Measurements from ENCODE around the gene DEPDC4.
"Not testable (repeated sequence)": the region's sequence is repeated elsewhere in the genome, so short reads cannot be mapped to it uniquely, and the experiment has no call there.

DEPDC4 gene
- total RNA-seq = 0 to 0.61 reads per million in 2 donors

- peak; percentile 84 to 93 (median 89) for DNase-seq
Measured at GRCh38 chr12:100266835-100267602, at the start of gene DEPDC4, which contains the start of gene SCYL2. Gene DEPDC4, minus strand, starts transcription at chr12:100267079. Its CDS starts 3 bp downstream, at chr12:100267076. Gene SCYL2, plus strand, starts transcription at chr12:100267177. Its CDS starts 15,794 bp downstream, at chr12:100282971.

DNA sequence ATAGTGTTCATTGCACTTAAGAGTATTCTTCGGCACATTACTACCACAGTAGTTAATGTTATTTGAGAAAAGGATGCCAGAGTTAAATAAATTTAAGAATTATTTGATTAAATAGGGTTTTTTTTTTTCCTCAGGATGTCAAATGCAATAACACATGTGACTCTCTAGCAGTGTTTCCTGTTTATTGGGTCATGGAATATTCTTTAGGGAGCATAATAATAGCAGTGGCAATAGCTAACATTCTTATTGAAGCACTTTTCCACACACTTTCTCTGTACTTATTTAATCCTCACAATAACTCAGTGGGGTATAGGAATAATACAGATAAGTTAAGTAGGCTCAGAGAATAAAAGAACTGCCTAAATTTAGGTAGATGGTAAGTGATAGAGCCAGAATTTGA, 44.4 kb upstream of the DEPDC4 start:
- DNase-seq = no peak

DNA sequence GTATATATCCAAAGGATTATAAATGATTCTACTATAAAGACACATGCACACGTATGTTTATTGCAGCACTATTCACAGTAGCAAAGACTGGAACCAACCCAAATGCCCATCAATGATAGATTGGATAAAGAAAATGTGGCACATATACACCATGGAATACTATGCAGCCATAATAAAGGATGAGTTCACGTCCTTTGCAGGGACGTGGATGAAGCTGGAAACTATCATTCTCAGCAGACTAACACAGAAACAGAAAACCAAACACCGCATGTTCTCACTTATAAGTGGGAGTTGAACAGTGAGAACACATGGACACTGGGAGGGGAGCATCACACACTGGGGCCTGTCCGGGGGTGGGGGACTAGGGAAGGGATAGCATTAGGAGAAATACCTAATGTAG, 41.3 kb upstream of the DEPDC4 start:
- not testable (repeated sequence) for DNase-seq

DNA sequence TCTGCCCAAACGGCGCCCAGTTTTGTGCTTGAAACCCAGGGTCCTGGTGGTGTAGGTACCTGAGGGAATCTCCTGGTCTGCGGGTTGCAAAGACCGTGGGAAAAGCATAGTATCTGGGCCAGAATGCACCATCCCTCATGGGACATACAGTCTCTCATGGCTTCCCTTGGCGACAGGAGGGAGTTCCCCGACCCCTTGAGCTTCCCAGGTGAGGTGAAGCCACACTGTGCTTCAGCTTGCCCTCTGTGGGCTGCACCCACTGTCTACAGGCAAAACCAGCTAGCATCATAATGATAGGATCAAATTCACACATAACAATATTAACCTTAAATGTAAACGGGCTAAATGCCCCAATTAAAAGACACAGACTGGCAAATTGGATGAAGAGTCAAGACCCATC, 37.5 kb upstream of the DEPDC4 start:
- DNase-seq = not testable (repeated sequence)

- DNase-seq = peak in 1 of 5 experiments; percentile 19
Measured at GRCh38 chr12:100303831-100304230, 37.0 kb upstream of the DEPDC4 start.

DNA sequence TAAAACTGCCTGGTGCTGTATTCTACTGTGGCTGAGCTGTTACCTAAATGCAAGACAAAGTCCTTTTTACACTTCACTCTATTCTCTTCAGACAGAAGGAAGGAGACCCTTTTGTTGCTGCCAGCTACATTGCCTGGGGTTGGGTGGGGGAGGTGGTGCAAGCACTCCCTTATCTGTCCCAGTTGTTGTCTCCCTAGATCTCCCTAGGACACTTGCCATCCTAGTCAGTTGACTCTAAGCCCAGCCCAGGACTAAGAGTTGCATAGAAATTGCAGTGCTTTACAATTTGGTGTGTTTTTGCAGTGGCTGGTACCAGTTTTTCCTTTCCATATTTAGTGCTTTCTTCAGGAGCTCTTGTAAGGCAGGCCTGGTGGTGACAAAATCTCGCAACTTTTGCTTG, 35.2 kb upstream of the DEPDC4 start:
- DNase-seq = no peak

DNA sequence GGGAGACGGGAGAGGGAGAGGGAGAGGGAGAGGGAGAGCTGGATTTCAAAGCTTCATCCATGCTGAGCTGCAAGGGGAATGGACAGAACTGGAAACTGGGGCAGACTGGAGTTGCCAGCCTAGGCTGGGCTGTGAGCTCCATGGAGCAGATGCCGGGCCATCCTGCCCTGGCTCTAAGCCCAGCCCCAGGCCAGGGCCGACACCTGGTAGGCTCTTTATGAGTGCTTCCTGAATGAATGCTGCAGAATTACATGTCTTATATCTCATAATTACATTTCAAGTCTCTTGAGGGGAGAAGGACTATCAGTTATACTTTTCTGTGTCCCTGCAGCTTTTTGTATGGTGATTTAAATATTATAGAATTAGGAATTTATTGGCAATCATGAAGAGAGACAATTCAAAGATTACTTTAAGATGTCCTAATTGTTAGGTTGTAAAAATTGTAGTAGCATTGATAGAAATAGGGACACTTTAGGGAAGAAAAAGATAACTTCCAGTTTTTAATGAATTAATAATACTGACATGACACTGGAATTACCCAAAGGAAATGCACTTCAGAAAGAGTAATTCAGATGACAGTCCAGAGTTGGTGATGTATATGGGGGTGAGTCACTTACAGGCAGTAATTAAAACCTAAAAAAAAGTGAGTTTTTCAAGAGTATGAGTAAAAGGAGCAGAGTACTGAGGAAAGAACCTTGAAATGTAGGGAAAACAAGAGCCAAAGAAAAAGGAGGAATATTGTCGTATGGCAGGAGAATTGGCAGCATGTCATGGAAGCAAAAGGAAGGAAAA, 29.1 kb upstream of the DEPDC4 start:
- DNase-seq = no peak

- DNase-seq = not testable (repeated sequence)
Measured at GRCh38 chr12:100294366-100294765, 27.5 kb upstream of the DEPDC4 start.

GRCh38 chr12:100293017-100293416, 26.1 kb upstream of the DEPDC4 start:
- DNase-seq = no peak

- no peak for DNase-seq
Measured at GRCh38 chr12:100290016-100290415, 23.1 kb upstream of the DEPDC4 start.

DNA sequence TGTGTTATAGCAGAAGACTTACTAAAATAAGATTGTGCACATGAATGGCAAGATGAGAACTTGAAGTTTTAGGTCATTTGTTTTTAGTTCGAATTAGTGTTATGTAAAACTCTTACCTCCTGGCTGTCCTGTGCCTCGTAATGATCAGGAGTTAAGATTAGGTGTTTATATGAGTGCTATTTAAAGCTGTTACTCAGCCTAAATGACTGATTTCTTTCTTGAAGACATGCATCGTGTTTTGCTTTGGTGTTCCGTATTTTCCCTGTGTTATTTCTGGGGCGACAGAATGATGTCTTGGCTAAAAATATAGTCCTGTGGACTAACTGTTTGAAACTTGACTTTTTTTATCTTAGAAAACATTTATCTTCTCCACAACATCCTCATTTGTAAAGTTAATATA, 22.2 kb upstream of the DEPDC4 start:
- DNase-seq = no peak

- not testable (repeated sequence) for DNase-seq
Measured at GRCh38 chr12:100284556-100284955, 17.7 kb upstream of the DEPDC4 start.

DNA sequence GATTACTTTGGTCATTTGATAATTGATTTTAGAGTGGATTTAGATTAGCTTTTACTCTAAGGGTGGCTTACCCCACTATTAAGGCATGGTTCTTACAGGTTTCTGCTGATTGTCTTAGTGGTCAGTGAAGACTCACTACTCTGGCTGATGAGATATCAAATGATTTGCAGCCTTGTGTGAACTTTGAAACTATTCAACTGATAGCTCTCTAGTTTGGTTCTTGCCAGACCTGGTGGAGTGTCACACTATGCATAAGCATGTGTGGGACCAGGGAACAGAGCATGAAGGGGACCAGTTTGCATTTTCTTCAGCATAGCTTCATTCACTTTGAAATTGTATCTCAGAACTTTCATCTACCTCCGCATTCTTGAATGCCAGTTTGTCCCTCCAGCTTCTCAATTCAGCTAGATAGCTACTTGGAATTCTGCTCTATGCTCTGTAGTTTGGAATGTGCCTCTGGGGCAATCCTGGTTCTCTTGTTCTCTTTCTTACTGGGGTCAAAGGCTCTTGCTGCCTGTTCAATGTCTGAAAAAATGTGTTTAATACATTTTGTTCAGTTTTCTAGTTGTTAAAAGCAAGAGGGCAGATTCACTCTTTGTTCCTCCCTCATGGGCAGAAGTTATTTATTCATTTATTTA, 12.8 kb upstream of the DEPDC4 start:
- no peak for DNase-seq

DNA sequence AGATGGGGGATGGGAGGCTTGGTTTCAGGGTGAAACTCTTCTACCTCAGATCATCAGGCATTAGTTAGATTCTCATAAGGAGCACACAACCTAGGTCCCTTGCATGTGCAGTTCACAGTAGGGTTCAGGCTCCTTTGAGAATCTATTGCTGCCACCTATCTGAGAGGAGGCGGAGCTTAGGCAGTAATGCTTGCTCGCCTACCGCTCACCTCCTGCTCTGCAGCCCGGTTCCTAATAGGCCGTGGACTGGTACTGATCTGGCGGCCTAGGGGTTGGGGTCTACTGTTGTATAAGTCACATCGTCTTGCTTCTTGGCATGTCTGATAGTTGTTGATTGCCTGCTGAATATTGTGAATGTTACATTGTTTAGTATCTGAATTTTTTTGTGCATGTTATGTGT, 12.3 kb upstream of the DEPDC4 start:
- DNase-seq = no peak

DNA sequence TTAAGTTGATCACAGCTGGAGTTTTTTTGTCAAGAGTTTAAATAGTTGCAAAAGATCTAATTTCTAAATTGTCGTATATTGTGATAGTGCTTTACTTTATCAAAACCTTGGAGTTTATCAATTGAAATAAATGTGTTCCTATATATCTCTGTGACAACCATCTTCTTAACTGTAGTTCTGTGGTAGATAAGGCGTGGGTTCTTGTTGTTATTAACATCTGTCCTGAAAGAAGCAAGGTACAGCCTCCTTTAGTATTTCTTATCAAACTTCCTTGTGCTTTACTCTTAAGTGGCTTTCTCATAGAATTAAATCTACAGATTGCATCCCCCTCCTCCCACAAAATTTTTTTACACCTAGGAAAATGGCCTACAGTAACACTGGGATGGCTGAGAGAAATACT, 7.4 kb upstream of the DEPDC4 start:
- DNase-seq = no peak

DNA sequence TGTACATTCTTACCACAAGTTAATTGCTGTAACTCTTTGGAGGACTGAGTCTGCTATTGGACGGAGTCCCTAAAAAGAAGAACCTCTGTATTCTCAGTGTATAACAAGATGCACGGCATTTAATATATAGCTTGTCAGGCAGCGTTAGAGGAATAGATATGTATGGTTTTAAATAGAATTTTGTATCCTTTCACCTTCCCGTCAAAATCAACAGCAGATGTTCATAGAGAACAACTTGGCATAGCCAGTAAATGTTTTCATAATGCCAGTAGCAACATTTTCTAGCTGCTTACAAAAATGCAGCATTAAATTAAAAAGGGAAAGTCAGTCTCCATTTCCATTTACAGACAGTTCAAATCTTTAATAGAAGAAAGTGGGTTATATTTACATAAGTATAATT, 6.9 kb upstream of the DEPDC4 start:
- no peak for DNase-seq

DNA sequence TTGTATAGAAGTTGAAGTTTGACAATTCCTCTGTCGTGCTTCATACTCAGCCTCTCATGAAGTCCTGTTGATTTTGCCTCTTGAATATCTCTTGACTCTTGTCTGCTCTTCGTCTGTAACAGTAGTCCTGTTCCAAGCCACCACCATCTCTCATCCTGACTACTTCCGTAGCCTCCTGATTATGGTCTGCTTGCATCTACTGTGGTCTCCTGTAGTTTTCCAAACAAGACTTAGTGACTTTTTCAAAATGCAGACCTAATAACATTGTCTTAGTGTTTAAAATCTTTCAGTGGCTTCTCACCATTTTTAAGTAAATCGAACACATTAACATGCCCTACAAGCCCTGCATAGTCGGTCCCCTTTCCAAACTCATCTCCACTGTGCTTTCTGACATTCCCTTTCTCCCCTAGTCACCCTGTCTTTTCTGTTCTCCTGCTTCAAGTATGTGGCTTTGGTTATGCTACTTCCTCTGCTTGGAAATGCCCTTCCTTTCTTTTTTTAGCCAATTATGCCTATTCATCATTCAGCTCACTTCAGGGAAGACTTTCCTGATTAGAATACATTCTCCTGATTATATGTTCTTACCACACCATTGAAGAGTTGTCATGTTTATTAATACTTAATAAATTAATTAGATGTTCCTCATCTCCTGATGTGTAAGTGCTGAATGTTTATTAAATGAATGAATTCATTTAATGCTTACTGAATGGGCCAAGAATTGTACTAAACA, 2.1 kb upstream of the DEPDC4 start:
- no peak for DNase-seq

DNA sequence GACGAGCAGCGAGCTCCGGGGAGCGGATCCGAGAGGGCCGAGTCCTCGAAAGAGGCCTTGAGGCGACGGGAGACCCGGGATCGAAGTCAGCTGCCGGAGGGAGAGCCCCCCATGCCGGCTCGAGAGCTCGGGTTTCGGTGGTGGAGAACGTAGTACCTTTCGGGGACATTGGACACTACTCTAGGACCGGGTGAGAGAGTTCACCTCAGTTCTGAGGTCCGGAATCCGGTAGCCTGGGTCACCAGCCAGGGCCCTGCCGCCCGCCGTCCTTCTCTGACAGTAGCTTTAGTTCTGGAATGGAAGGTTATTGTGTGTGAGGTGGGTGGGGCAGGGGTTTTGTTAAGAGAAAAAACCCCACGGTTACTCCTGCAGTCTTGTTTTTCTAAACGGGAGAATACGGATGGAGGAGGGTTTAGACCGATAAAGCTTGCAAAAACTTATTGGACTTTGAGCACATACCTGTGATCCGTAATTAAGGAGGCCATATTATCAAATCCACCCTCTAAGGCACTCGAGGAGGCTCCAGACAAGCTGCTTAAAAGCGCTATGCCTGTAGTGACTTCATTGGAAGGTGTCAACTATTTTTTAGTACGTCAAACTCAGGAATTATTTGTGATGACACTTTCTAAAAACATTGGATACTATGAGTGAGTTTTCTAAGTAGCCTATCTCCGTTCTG, 863 bp upstream of the DEPDC4 start:
- DNase-seq = peak in 1 of 5 experiments; percentile 42

DNA sequence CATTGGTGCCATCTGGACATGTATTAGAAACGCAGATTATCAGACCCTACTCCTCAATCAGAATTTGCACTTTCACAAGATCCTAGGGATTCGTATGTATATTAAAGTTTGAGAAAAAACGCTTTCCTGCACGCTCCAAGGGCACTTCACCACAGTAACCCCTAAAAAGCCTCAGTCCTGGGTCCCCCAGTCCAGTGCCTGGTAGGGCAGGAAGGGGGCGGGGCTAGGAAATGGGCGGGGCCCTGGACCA, 369 bp downstream of the DEPDC4 start:
- peak in 3 of 5 experiments; percentile 87 to 92 (median 91) for DNase-seq

DNA sequence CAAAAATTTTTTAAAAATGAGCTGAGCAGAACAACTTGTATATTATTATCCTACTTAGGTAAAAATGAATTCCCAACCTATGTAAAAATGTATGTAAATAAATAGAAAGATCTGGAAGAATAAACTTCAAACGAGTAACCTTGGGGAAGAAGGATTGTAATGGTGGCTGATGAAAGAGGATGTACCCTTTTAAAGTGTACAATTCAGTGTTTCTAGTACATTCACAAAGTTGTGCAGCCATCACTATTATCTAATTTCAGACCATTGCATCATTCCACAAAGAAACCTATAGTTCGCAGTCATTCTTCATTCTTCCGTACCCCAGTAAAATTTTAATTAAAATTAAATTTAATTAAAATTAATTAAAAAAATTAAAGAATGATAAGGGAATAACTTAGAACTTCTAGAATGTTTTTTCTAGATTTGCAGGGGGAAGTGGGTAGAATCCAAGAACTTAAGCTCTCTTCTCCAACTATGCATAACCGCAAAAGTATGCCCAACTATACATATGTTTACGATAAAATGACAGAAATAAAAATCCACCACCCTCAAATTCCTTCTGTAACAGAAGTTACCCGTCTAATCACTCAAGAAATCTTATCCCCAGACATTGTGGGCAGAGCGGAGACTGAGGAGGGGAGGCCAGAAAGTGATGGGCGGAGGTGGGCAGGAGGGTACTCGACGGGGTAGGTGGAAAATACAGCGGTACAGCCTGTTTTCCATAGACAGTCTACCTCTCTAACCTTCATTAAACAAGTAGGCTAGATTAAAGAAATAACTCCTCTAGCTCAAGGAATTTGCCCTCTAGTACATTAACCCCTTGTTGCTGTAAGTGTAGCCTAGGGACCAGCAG, 921 bp downstream of the DEPDC4 start:
- no peak for DNase-seq

DNA sequence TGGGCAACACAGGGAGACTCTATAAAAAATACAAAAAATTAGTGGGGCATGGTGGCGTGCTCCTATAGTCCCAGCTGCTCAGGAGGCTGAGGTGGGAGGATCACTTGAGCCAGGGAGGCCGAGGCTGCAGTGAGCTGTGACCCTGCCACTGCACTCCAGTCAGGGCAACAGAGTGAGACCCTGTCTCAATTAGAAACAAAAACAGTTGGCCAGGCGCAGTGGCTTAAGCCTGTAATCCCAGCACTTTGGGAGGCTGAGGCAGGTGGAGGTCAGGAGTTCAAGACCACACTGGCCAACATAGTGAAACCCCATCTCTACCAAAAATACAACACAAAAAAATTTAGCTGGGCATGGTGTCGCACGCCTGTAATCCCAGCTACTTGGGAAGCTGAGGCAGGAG, 1.8 kb downstream of the DEPDC4 start:
- not testable (repeated sequence) for DNase-seq
